Neuronal stem cell (in vitro differentiated cells): Measurements from ENCODE around the gene PLEKHA5.
"Not testable (repeated sequence)": the region's sequence is repeated elsewhere in the genome, so short reads cannot be mapped to it uniquely, and the experiment has no call there.

ENCODE experiments used
- DNase-seq: peaks from one replicate; pipeline ENCODE4 v3.0.0-alpha.2; 2013; ENCODE audit warnings: low spot score
- H2AFZ ChIP-seq: one replicate; pipeline ENCODE4 v1.6.1; 2013; ENCODE audit warnings: mild to moderate bottlenecking, low read length, inconsistent platforms
- H2AK5ac ChIP-seq: 2 replicates; pipeline ENCODE4 v1.6.1; 2013; ENCODE audit warnings: low read depth, mild to moderate bottlenecking, inconsistent platforms, low read length, moderate library complexity, mixed read lengths
- H2BK120ac ChIP-seq: 2 replicates; pipeline ENCODE4 v1.6.1; 2013; ENCODE audit warnings: low read depth, mild to moderate bottlenecking, inconsistent platforms, low read length, moderate library complexity, mixed read lengths
- H2BK12ac ChIP-seq: one replicate; pipeline ENCODE4 v1.6.1; 2013; ENCODE audit warnings: low read length, inconsistent platforms
- H2BK15ac ChIP-seq: 2 replicates; pipeline ENCODE4 v1.6.1; 2013; ENCODE audit warnings: mild to moderate bottlenecking, low read length, inconsistent platforms, mixed read lengths
- H2BK5ac ChIP-seq: one replicate; pipeline ENCODE4 v1.6.1; 2013; ENCODE audit warnings: inconsistent platforms, mild to moderate bottlenecking, low read length, moderate library complexity
- H3K14ac ChIP-seq: one replicate; pipeline ENCODE4 v1.6.1; 2013; ENCODE audit warnings: low read length, inconsistent platforms
- H3K18ac ChIP-seq: 2 replicates; pipeline ENCODE4 v1.6.1; 2013; ENCODE audit warnings: low read length, inconsistent platforms
- H3K23ac ChIP-seq: 2 replicates; pipeline ENCODE4 v1.6.1; 2013; ENCODE audit warnings: low read depth, mild to moderate bottlenecking, mixed read lengths, low read length, inconsistent platforms; ENCODE audit not compliant: poor library complexity
- H3K27ac ChIP-seq: replicated peaks from 3 replicates; pipeline ENCODE4 v1.5.1; 2013; ENCODE audit warnings: low read length, inconsistent platforms
- H3K27me3 ChIP-seq, 3 experiments: 2 replicates each; pipeline ENCODE4 v1.6.1; 2013; ENCODE audit warnings: low read length in 3 of 3, mild to moderate bottlenecking in 2 of 3, inconsistent platforms in 1 of 3, low read depth in 1 of 3, mixed read lengths in 1 of 3, moderate library complexity in 1 of 3; ENCODE audit not compliant: control insufficient read depth in 3 of 3, insufficient read depth in 3 of 3
- H3K36me3 ChIP-seq, 2 donors: replicated peaks in 1 of 2; 2 replicates each; pipeline ENCODE4 v1.6.1; 2013; ENCODE audit warnings: low read length in 2 of 2; ENCODE audit not compliant: control insufficient read depth in 2 of 2, insufficient read depth in 2 of 2
- H3K4ac ChIP-seq: 2 replicates; pipeline ENCODE4 v1.6.1; 2013; ENCODE audit warnings: inconsistent platforms, mild to moderate bottlenecking, low read length, moderate library complexity
- H3K4me1 ChIP-seq, 2 donors: 1 replicate in 1 of 2; 2 replicates in 1 of 2; pipeline ENCODE4 v1.6.1; 2013; ENCODE audit warnings: low read length in 2 of 2, low read depth in 1 of 2; ENCODE audit not compliant: control insufficient read depth in 2 of 2, insufficient read depth in 1 of 2
- H3K4me2 ChIP-seq: one replicate; pipeline ENCODE4 v1.6.1; 2013; ENCODE audit warnings: mild to moderate bottlenecking, low read length, inconsistent platforms; ENCODE audit not compliant: insufficient read depth, poor library complexity, severe bottlenecking
- H3K4me3 ChIP-seq, 2 donors: 2 replicates each; pipeline ENCODE4 v1.5.1; 2013; ENCODE audit warnings: low read length in 2 of 2, mild to moderate bottlenecking in 2 of 2, inconsistent platforms in 1 of 2, moderate library complexity in 1 of 2
- H3K79me1 ChIP-seq: one replicate; pipeline ENCODE4 v1.6.1; 2013; ENCODE audit warnings: low read depth, mild to moderate bottlenecking, inconsistent platforms, low read length, moderate library complexity
- H3K9ac ChIP-seq: one replicate; pipeline ENCODE4 v1.6.1; 2013; ENCODE audit warnings: mild to moderate bottlenecking, low read depth, low read length, inconsistent platforms; ENCODE audit not compliant: poor library complexity
- H3K9me3 ChIP-seq, 2 donors: replicated peaks in 1 of 2; 2 replicates each; pipeline versions ENCODE3 to v1.6.1; 2013; ENCODE audit warnings: low read length in 2 of 2, mild to moderate bottlenecking in 2 of 2, inconsistent platforms in 1 of 2, low read depth in 1 of 2, mixed read lengths in 1 of 2, moderate library complexity in 1 of 2; ENCODE audit not compliant: control insufficient read depth in 2 of 2, insufficient read depth in 1 of 2
- H4K8ac ChIP-seq: one replicate; pipeline ENCODE4 v1.6.1; 2013; ENCODE audit warnings: low read depth, mild to moderate bottlenecking, inconsistent platforms, low read length, moderate library complexity
- H4K91ac ChIP-seq: one replicate; pipeline ENCODE4 v1.6.1; 2013; ENCODE audit warnings: low read length, low read depth, mild to moderate bottlenecking, inconsistent platforms; ENCODE audit not compliant: poor library complexity
- WGBS, 2 donors: extraction: QIAGEN DNeasy Blood & Tissue Kit; methylation state at CpG; one replicate each; pipeline ENCODE4 v1.1.7; 2013; ENCODE audit warnings: missing lambda C conversion rate in 2 of 2, mixed read lengths in 1 of 2; ENCODE audit not compliant: insufficient read length in 2 of 2, insufficient replicate concordance in 1 of 2; ENCODE audit errors: extremely low coverage in 2 of 2; 5-methylcytosine and 5-hydroxymethylcytosine counted together

Gene PLEKHA5

DNA sequence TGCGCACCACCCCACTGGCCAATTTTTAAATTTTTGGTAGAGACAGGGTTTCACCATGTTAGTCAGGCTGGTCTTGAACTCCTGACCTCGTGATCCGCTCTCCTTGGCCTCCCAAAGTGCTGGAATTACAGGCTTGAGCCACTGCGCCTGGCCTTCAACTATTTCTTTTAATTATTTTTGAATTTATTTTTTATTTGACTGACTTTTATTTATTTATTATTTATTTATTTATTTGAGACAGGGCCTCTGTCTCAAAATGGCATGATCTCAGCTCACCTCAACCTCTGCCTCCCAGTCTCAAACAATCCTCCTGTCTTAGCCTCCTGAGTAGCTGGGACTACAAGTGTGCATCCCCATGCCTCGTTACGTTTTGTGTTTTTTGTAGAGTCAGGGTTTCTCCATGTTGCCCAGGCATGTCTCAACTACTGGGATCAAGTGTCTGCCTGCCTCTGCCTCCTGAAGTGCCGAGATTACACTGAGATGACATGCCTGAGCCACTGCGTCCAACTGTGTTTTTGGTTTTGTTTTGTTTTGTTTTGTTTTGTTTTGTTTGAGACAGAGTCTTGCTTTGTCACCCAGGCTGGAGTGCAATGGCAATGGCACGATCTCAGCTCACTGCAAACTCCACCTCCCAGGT is 271.2 kb downstream of the PLEKHA5 start:
- not testable (repeated sequence) for H3K9me3 ChIP-seq, H3K4me2 ChIP-seq, H3K4me3 ChIP-seq, DNase-seq, H3K27me3 ChIP-seq, H3K27ac ChIP-seq, H2BK15ac ChIP-seq, H2BK5ac ChIP-seq, H4K91ac ChIP-seq, H2BK12ac ChIP-seq, H3K4me1 ChIP-seq, H3K79me1 ChIP-seq, H2BK120ac ChIP-seq, H3K36me3 ChIP-seq, H3K23ac ChIP-seq, H2AK5ac ChIP-seq, H3K18ac ChIP-seq, H3K9ac ChIP-seq, H3K14ac ChIP-seq, H3K4ac ChIP-seq
- WGBS, 2 donors: no CpG with 5 or more reads among the region's 9 CpGs
- Histone ChIP-seq H2AFZ (peak overlapping the region; percentile 58), H4K8ac (peak overlapping the region; percentile 98)

DNA sequence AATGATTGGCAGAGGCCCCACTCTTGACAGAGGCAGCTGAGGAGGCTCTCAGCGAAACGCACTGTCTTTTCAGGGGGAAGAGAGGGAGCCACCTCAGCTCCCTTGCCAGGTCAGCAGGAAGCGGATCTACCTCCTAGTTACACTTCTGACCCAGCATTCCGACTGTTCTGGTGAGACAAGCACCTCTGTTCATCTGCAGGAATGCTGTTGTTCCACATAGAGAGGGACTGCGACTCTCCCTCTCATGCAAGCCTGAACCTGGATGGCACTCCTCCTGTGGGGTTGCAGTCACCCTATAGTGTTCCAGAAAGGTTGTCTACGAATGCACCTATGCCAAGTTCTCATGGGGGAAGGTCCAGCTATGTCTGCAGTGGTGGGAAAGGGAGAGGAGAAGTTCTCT is 272.7 kb downstream of the PLEKHA5 start:
- no peaks in the 10 kb centered on the region for H3K36me3 ChIP-seq
- no peak overlapping the region for H4K8ac ChIP-seq
- no peak overlapping the region for H3K9ac ChIP-seq
- H2AFZ ChIP-seq: peak overlapping the region; percentile 44
- H3K4me2 ChIP-seq: no peak overlapping the region
- no CpG with 5 or more reads among the region's 6 CpGs for WGBS, 2 donors
- no peak overlapping the region for H3K4ac ChIP-seq
- no peak overlapping the region for H2AK5ac ChIP-seq
- H2BK120ac ChIP-seq: no peak overlapping the region
- H3K4me1 ChIP-seq: no peaks in the 10 kb centered on the region
- H3K18ac ChIP-seq: peak overlapping the region; percentile 51
- no peak overlapping the region for H3K14ac ChIP-seq
- no peaks in the 10 kb centered on the region for H3K9me3 ChIP-seq
- H3K27ac ChIP-seq: no peak overlapping the region
- no peaks in the 10 kb centered on the region for H3K79me1 ChIP-seq
- no peak overlapping the region for H3K4me3 ChIP-seq
- H2BK12ac ChIP-seq: no peak overlapping the region
- H2BK5ac ChIP-seq: no peak overlapping the region
- H3K27me3 ChIP-seq: no peaks in the 10 kb centered on the region
- no peak for DNase-seq
- H2BK15ac ChIP-seq: no peak overlapping the region
- no peak overlapping the region for H4K91ac ChIP-seq
- no peak overlapping the region for H3K23ac ChIP-seq

- Histone ChIP-seq H4K8ac (no peak overlapping the region), H4K91ac (no peak overlapping the region), H3K4ac (no peak overlapping the region), H3K4me3 (no peak overlapping the region), H3K4me1 (no peaks in the 10 kb centered on the region), H3K27ac (no peak overlapping the region), H2AFZ (peak overlapping the region; percentile 44), H3K36me3 (no peaks in the 10 kb centered on the region), H3K9ac (no peak overlapping the region), H3K9me3 (no peaks in the 10 kb centered on the region), H2BK120ac (no peak overlapping the region), H2BK15ac (no peak overlapping the region), H2BK12ac (no peak overlapping the region), H3K27me3 (no peaks in the 10 kb centered on the region), H3K18ac (peak overlapping the region; percentile 33), H3K4me2 (no peak overlapping the region), H3K79me1 (no peaks in the 10 kb centered on the region), H2AK5ac (no peak overlapping the region), H3K23ac (no peak overlapping the region), H2BK5ac (no peak overlapping the region), H3K14ac (no peak overlapping the region)
- no peak for DNase-seq
- no CpG with 5 or more reads among the region's 4 CpGs for whole genome bisulfite sequencing, 2 donors
Measured at GRCh38 chr12:19402743-19403431, 273.4 kb downstream of the PLEKHA5 start.

GRCh38 chr12:19404242-19404880 is 274.8 kb downstream of the PLEKHA5 start:
- Histone ChIP-seq H3K9me3 (no peaks in the 10 kb centered on the region), H3K4me3 (no peak overlapping the region), H3K18ac (no peak overlapping the region), H3K36me3 (no peaks in the 10 kb centered on the region), H4K8ac (no peak overlapping the region), H3K9ac (no peak overlapping the region), H2AFZ (peak overlapping the region; percentile 28), H3K27me3 (no peaks in the 10 kb centered on the region), H2BK12ac (no peak overlapping the region), H2BK15ac (no peak overlapping the region), H4K91ac (no peak overlapping the region), H3K23ac (no peak overlapping the region), H2BK5ac (no peak overlapping the region), H2BK120ac (no peak overlapping the region), H3K14ac (no peak overlapping the region), H3K4ac (no peak overlapping the region), H3K4me1 (no peaks in the 10 kb centered on the region), H3K27ac (no peak overlapping the region), H3K79me1 (no peaks in the 10 kb centered on the region), H3K4me2 (no peak overlapping the region), H2AK5ac (no peak overlapping the region)
- no CpG with 5 or more reads among the region's 16 CpGs for WGBS, 2 donors
- no peak for DNase-seq
